Vagina (tissue), 2 donors: ENCODE data around the gene TRIM66. TPM values are rescaled to one million over a fixed set of nuclear protein-coding genes. Genes with fewer than 3 reads are reported as not detected.

Experiments
- DNase-seq, 2 donors: peaks; one replicate each; pipeline ENCODE4 v3.0.0-alpha.2; 2017; ENCODE audit errors: extremely low spot score in 2 of 2
- H3K27ac ChIP-seq: fragments of 200-600 bp; sonication (generic); one replicate; pipeline ENCODE4 v1.5.1; 2019
- H3K27me3 ChIP-seq: fragments of 200-600 bp; sonication (generic); one replicate; pipeline ENCODE4 v1.5.1; 2019
- H3K36me3 ChIP-seq, 2 donors: fragments of 200-600 bp; sonication (generic); one replicate each; pipeline ENCODE4 v1.5.1; 2017 to 2019
- H3K4me1 ChIP-seq: fragments of 200-600 bp; sonication (generic); one replicate; pipeline ENCODE4 v1.5.1; 2019
- H3K4me3 ChIP-seq, 2 donors: fragments of 200-600 bp; sonication (generic); 1 replicate in 1 of 2; 2 replicates in 1 of 2; pipeline ENCODE4 v1.5.1; 2016 to 2019
- H3K9me3 ChIP-seq: fragments of 200-600 bp; sonication (generic); one replicate; pipeline ENCODE4 v1.5.1; 2019
- CTCF ChIP-seq, 3 experiments: fragments of 450-650 bp in 2 of 3; fragments of 200-600 bp in 1 of 3; sonication (generic) in 1 of 3; IDR thresholded peaks; one replicate each; pipeline ENCODE4 v1.5.1; 2017 to 2019; ENCODE audit warnings: antibody characterized with exemption in 3 of 3, mild to moderate bottlenecking in 2 of 3, moderate library complexity in 2 of 3
- POLR2A ChIP-seq, 2 donors: fragments of 450-650 bp; IDR thresholded peaks; one replicate each; pipeline ENCODE4 v1.6.1; 2017; ENCODE audit warnings: antibody characterized with exemption in 2 of 2, mild to moderate bottlenecking in 2 of 2, moderate library complexity in 2 of 2
- POLR2AphosphoS5 ChIP-seq, 2 donors: sonication (generic); formaldehyde crosslinking; IDR thresholded peaks; one replicate each; pipeline ENCODE4 v1.9.0; 2017; ENCODE audit warnings: antibody characterized with exemption in 2 of 2, mild to moderate bottlenecking in 2 of 2, low read depth in 1 of 2; ENCODE audit not compliant: insufficient read depth in 1 of 2
- intact Hi-C: fragments of 100-400 bp; cut with DNase I; formaldehyde crosslinking; loops from one replicate; pipeline ENCODE4 v1.15.1; 2023
- total RNA-seq: library from RNA; depleted of rRNA; stranded (reverse); fragments of >200 nt; gene quantifications from one replicate; pipeline ENCODE4 v1.2.3, GENCODE V29; 2016

Gene TRIM66
- total RNA-seq, 1 donor from 2014 or later, result 12.8 TPM

GRCh38 chr11:8656291-8656690, 26.2 kb downstream of the TRIM66 start:
- H3K4me3 ChIP-seq, result no peak overlapping the region
- intact Hi-C loops, result no loop called here
- no peak overlapping the region for H3K27ac ChIP-seq
- DNase-seq, result no peak
- no peak for TF ChIP-seq POLR2AphosphoS5 (IDR thresholded peaks at IDR 0.05; ENCODE audit: insufficient read depth in 1 of 2, low read depth in 1 of 2)
- no peak for TF ChIP-seq CTCF (IDR thresholded peaks at IDR 0.05)
- no peak for TF ChIP-seq POLR2A (IDR thresholded peaks at IDR 0.05)
- H3K27me3 ChIP-seq, result no peaks in the 10 kb centered on the region
- H3K4me1 ChIP-seq, result no peaks in the 10 kb centered on the region
- no peaks in the 10 kb centered on the region for H3K36me3 ChIP-seq
- H3K9me3 ChIP-seq, result no peaks in the 10 kb centered on the region

- Histone ChIP-seq H3K9me3 (no peaks in the 10 kb centered on the region), H3K27me3 (no peaks in the 10 kb centered on the region), H3K4me1 (no peaks in the 10 kb centered on the region), H3K4me3 (no peak overlapping the region), H3K36me3 (no peaks in the 10 kb centered on the region), H3K27ac (no peak overlapping the region)
- intact Hi-C loops, result no loop called here
- TF ChIP-seq POLR2AphosphoS5 (IDR thresholded peaks at IDR 0.05; ENCODE audit: insufficient read depth in 1 of 2, low read depth in 1 of 2) (no peak), CTCF (IDR thresholded peaks at IDR 0.05) (no peak), POLR2A (IDR thresholded peaks at IDR 0.05) (no peak)
- DNase-seq, result no peak
These were observed 28.0 kb downstream of the TRIM66 start for GRCh38 chr11:8654503-8654902.

GRCh38 chr11:8652140-8652539, 30.3 kb downstream of the TRIM66 start:
- TF ChIP-seq CTCF (IDR thresholded peaks at IDR 0.05) (no peak), POLR2AphosphoS5 (IDR thresholded peaks at IDR 0.05; ENCODE audit: insufficient read depth in 1 of 2, low read depth in 1 of 2) (no peak), POLR2A (IDR thresholded peaks at IDR 0.05) (no peak)
- no peak overlapping the region for H3K4me3 ChIP-seq
- H3K27ac ChIP-seq, result no peak overlapping the region
- DNase-seq, result no peak
- H3K36me3 ChIP-seq, result peaks cover 0 to 8% of the 10 kb centered on the region in 2 donors
- no peaks in the 10 kb centered on the region for H3K4me1 ChIP-seq
- no peaks in the 10 kb centered on the region for H3K27me3 ChIP-seq
- H3K9me3 ChIP-seq, result no peaks in the 10 kb centered on the region
- intact Hi-C loops, result no loop called here

- peaks cover 0 to 9% of the 10 kb centered on the region in 2 donors for H3K36me3 ChIP-seq
These were observed 32.0 kb downstream of the TRIM66 start for GRCh38 chr11:8650401-8650990.

GRCh38 chr11:8649361-8649760, 33.1 kb downstream of the TRIM66 start:
- no peak overlapping the region for H3K27ac ChIP-seq
- peaks cover 0 to 9% of the 10 kb centered on the region in 2 donors for H3K36me3 ChIP-seq
- H3K9me3 ChIP-seq, result no peaks in the 10 kb centered on the region
- H3K4me1 ChIP-seq, result no peaks in the 10 kb centered on the region
- no peaks in the 10 kb centered on the region for H3K27me3 ChIP-seq
- intact Hi-C loops, result no loop called here
- no peak overlapping the region for H3K4me3 ChIP-seq
- DNase-seq, result no peak
- TF ChIP-seq POLR2AphosphoS5 (IDR thresholded peaks at IDR 0.05; ENCODE audit: insufficient read depth in 1 of 2, low read depth in 1 of 2) (no peak), CTCF (IDR thresholded peaks at IDR 0.05) (no peak), POLR2A (IDR thresholded peaks at IDR 0.05) (no peak)

More at GRCh38 chr11:8650401-8650990, 32.0 kb downstream of the TRIM66 start:
- Histone ChIP-seq H3K4me1 (no peaks in the 10 kb centered on the region), H3K4me3 (no peak overlapping the region), H3K27me3 (no peaks in the 10 kb centered on the region), H3K9me3 (no peaks in the 10 kb centered on the region), H3K27ac (no peak overlapping the region)
- no peak for DNase-seq
- no peak for TF ChIP-seq POLR2A (IDR thresholded peaks at IDR 0.05)
- intact Hi-C loops, result no loop called here
